WI38 (cell line): ENCODE data around the gene CCNT2.

ENCODE experiments used
- H3K4me3 ChIP-seq: 2 replicates; pipeline ENCODE4 v1.5.1; 2011; ENCODE audit warnings: low read depth, mild to moderate bottlenecking, control low read depth, low read length
- TF ChIP-seq, protein P1 (sequence below): IDR thresholded peaks from 2 replicates; pipeline ENCODE4 v1.5.1; 2012; ENCODE audit warnings: low read depth, mild to moderate bottlenecking, control low read depth, low read length

The CCNT2 gene

DNA sequence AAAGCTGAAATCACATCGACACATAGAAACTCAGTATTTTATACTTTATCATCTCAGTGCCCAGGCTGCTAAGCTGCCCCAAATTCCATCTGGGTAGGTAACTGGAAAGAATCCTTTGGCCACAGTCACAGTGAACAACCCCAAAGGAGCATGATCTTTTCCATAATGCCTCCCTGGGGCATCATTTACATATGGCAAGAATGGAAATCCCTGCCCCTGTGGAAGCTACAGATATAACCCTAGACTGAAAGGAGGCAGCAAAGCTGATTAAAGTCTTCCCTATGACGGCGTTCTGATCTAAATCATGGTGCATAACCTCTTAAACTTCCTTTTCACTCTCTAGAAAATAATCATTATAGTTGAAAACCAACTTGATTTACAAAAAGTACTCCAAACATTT, 87.1 kb downstream of the CCNT2 start:
- TF ChIP-seq, protein P1, sequence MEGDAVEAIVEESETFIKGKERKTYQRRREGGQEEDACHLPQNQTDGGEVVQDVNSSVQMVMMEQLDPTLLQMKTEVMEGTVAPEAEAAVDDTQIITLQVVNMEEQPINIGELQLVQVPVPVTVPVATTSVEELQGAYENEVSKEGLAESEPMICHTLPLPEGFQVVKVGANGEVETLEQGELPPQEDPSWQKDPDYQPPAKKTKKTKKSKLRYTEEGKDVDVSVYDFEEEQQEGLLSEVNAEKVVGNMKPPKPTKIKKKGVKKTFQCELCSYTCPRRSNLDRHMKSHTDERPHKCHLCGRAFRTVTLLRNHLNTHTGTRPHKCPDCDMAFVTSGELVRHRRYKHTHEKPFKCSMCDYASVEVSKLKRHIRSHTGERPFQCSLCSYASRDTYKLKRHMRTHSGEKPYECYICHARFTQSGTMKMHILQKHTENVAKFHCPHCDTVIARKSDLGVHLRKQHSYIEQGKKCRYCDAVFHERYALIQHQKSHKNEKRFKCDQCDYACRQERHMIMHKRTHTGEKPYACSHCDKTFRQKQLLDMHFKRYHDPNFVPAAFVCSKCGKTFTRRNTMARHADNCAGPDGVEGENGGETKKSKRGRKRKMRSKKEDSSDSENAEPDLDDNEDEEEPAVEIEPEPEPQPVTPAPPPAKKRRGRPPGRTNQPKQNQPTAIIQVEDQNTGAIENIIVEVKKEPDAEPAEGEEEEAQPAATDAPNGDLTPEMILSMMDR = no peak
- no peak overlapping the region for H3K4me3 ChIP-seq
